NT2/D1 (cell line): ENCODE results near the gene TMEM183A.

Experiments
- DNase-seq: peaks from one replicate; pipeline ENCODE4 v3.0.0-alpha.2; 2011; ENCODE audit warnings: low read depth, low spot score
- H3K27me3 ChIP-seq: 2 replicates; pipeline ENCODE4 v1.6.0; 2011; ENCODE audit warnings: mild to moderate bottlenecking; ENCODE audit not compliant: insufficient read length, insufficient read depth
- H3K36me3 ChIP-seq: 2 replicates; pipeline ENCODE4 v1.6.1; 2011; ENCODE audit warnings: mild to moderate bottlenecking, low read length, mixed read lengths; ENCODE audit not compliant: insufficient read depth, insufficient read length
- H3K4me1 ChIP-seq: 2 replicates; pipeline ENCODE4 v1.5.1; 2011; ENCODE audit not compliant: insufficient read depth, insufficient read length
- H3K4me3 ChIP-seq: 2 replicates; pipeline ENCODE4 v1.5.1; 2011; ENCODE audit warnings: low read depth; ENCODE audit not compliant: insufficient read length
- H3K9ac ChIP-seq: 2 replicates; pipeline ENCODE4 v1.6.0; 2011; ENCODE audit warnings: low read depth; ENCODE audit not compliant: insufficient read length
- H3K9me3 ChIP-seq: 2 replicates; pipeline ENCODE4 v1.5.1; 2011; ENCODE audit warnings: mild to moderate bottlenecking, low read length; ENCODE audit not compliant: insufficient read depth
- SUZ12 ChIP-seq: IDR thresholded peaks from 2 replicates; pipeline ENCODE4 v1.6.1; 2011; ENCODE audit not compliant: insufficient read length, insufficient read depth; ENCODE audit errors: extremely low read depth
- YY1 ChIP-seq: IDR thresholded peaks from 2 replicates; pipeline ENCODE4 v1.6.1; 2011; ENCODE audit not compliant: insufficient read length, insufficient read depth
- ZNF274 ChIP-seq: IDR thresholded peaks from 2 replicates; pipeline ENCODE4 v1.6.1; 2011; ENCODE audit warnings: mild to moderate bottlenecking, low read depth, low read length

Gene TMEM183A

GRCh38 chr1:203066965-203067364 lies 59.8 kb downstream of the TMEM183A start:
- no peak for TF ChIP-seq SUZ12
- TF ChIP-seq YY1 = no peak
- TF ChIP-seq ZNF274 = no peak
- no peak overlapping the region for H3K4me3 ChIP-seq
- DNase-seq = no peak
- no peaks in the 10 kb centered on the region for H3K9me3 ChIP-seq
- peaks cover 11% of the 10 kb centered on the region for H3K36me3 ChIP-seq
- H3K4me1 ChIP-seq = peaks cover 11% of the 10 kb centered on the region
- H3K27me3 ChIP-seq = no peaks in the 10 kb centered on the region
- no peak overlapping the region for H3K9ac ChIP-seq

GRCh38 chr1:203069030-203069747 lies 62.0 kb downstream of the TMEM183A start:
- TF ChIP-seq SUZ12 (no peak), ZNF274 (no peak), YY1 (no peak)
- Histone ChIP-seq H3K4me1 (peaks cover 14% of the 10 kb centered on the region), H3K4me3 (no peak overlapping the region), H3K9ac (no peak overlapping the region), H3K27me3 (no peaks in the 10 kb centered on the region), H3K9me3 (no peaks in the 10 kb centered on the region), H3K36me3 (peaks cover 16% of the 10 kb centered on the region)
- no peak for DNase-seq

- H3K4me1 ChIP-seq = peaks cover 11% of the 10 kb centered on the region
- TF ChIP-seq SUZ12 (no peak), ZNF274 (no peak), YY1 (no peak)
- no peak overlapping the region for H3K9ac ChIP-seq
- no peak for DNase-seq
- peaks cover 24% of the 10 kb centered on the region for H3K36me3 ChIP-seq
- no peak overlapping the region for H3K4me3 ChIP-seq
- no peaks in the 10 kb centered on the region for H3K27me3 ChIP-seq
- H3K9me3 ChIP-seq = no peaks in the 10 kb centered on the region
Observed at GRCh38 chr1:203072002-203072602, 64.9 kb downstream of the TMEM183A start.

DNA sequence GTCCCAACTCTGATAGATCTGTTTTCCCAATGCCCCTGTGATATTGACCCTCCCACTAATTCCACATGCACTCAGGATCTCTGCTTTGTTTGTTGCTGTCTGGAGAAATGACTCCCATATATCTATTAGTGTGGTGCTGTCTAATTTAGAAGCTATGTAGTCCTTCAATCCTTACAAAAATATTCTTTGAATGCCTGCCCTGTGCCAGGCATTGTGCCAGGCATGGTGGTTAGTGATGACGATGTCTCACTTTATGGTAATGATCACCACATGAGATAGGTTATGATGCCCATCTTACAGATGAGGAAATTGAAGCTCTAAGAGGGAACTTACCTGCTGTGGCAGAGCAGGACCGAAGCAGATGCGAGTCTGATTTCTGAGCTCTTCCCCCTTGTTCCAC lies 65.7 kb downstream of the TMEM183A start:
- Histone ChIP-seq H3K36me3 (peaks cover 17% of the 10 kb centered on the region), H3K4me1 (peaks cover 11% of the 10 kb centered on the region), H3K9me3 (no peaks in the 10 kb centered on the region), H3K27me3 (no peaks in the 10 kb centered on the region), H3K4me3 (no peak overlapping the region), H3K9ac (no peak overlapping the region)
- DNase-seq = no peak
- TF ChIP-seq ZNF274 (no peak), YY1 (no peak), SUZ12 (no peak)

- TF ChIP-seq YY1 = no peak
- no peak for TF ChIP-seq SUZ12
- no peak for TF ChIP-seq ZNF274
- DNase-seq = no peak
- H3K9me3 ChIP-seq = no peaks in the 10 kb centered on the region
- no peaks in the 10 kb centered on the region for H3K27me3 ChIP-seq
- H3K4me3 ChIP-seq = no peak overlapping the region
- H3K4me1 ChIP-seq = peaks cover 9% of the 10 kb centered on the region
- H3K36me3 ChIP-seq = peaks cover 16% of the 10 kb centered on the region
- H3K9ac ChIP-seq = no peak overlapping the region
Observed at GRCh38 chr1:203073469-203073868, 66.3 kb downstream of the TMEM183A start.
